HepG2 (cell line): ENCODE measurements around the gene RALBP1. TPM values are rescaled to one million over a fixed set of nuclear protein-coding genes. Genes with fewer than 3 reads are reported as not detected.

ENCODE experiments used
- DNMT1 ChIP-seq: sonication (generic); formaldehyde crosslinking; IDR thresholded peaks from 2 replicates; pipeline ENCODE4 v1.5.1; 2020; ENCODE audit warnings: mild to moderate bottlenecking, missing genetic modification reagents
- FOXO1 ChIP-seq: sonication (generic); formaldehyde crosslinking; IDR thresholded peaks from 2 replicates; pipeline ENCODE4 v1.4.0; 2020; ENCODE audit warnings: missing genetic modification reagents
- KAT8 ChIP-seq: IDR thresholded peaks from 2 replicates; pipeline ENCODE4 v1.6.1; 2016; ENCODE audit warnings: missing genetic modification reagents, missing compliant biosample characterization
- MED1 ChIP-seq: sonication (generic); formaldehyde crosslinking; IDR thresholded peaks from 2 replicates; pipeline ENCODE4 v1.4.0; 2020; ENCODE audit warnings: missing genetic modification reagents
- MIER3 ChIP-seq: IDR thresholded peaks from 2 replicates; pipeline ENCODE4 v1.6.1; 2016; ENCODE audit warnings: missing compliant biosample characterization, borderline replicate concordance
- NCOA5 ChIP-seq: sonication (generic); formaldehyde crosslinking; IDR thresholded peaks from 2 replicates; pipeline ENCODE4 v1.4.0; 2020; ENCODE audit warnings: missing genetic modification reagents
- RBFOX2 ChIP-seq: fragments of 200-400 bp; formaldehyde crosslinking; IDR thresholded peaks from 2 replicates; pipeline ENCODE4 v1.6.1; 2017; ENCODE audit warnings: low read depth, mild to moderate bottlenecking, low read length
- SNAPC4 ChIP-seq: sonication (generic); formaldehyde crosslinking; IDR thresholded peaks from 2 replicates; pipeline ENCODE4 v1.4.0; 2020; ENCODE audit warnings: mild to moderate bottlenecking, missing genetic modification reagents
- SPEN ChIP-seq: sonication (generic); formaldehyde crosslinking; IDR thresholded peaks from 2 replicates; pipeline ENCODE4 v1.5.1; 2020; ENCODE audit warnings: low read depth, mild to moderate bottlenecking, missing genetic modification reagents
- YY1 ChIP-seq: IDR thresholded peaks from 2 replicates; pipeline ENCODE4 v1.6.1; 2011; ENCODE audit warnings: low read length, low read depth, moderate library complexity, mild to moderate bottlenecking; ENCODE audit not compliant: insufficient read depth, insufficient replicate concordance
- ZC3H13 ChIP-seq: sonication (generic); formaldehyde crosslinking; IDR thresholded peaks from 2 replicates; pipeline ENCODE4 v1.8.1; 2023; ENCODE audit warnings: mild to moderate bottlenecking, missing genetic modification reagents, moderate library complexity
- ZNF263 ChIP-seq: sonication (generic); formaldehyde crosslinking; IDR thresholded peaks from 2 replicates; pipeline ENCODE4 v1.4.0; 2020; ENCODE audit warnings: missing genetic modification reagents
- ZNF44 ChIP-seq: sonication (generic); formaldehyde crosslinking; IDR thresholded peaks from 2 replicates; pipeline ENCODE4 v1.5.1; 2020; ENCODE audit warnings: mild to moderate bottlenecking, missing genetic modification reagents
- ZNF546 ChIP-seq: sonication (generic); formaldehyde crosslinking; conservative IDR thresholded peaks from 2 replicates; pipeline ENCODE4 v1.8.1; 2023; ENCODE audit warnings: mild to moderate bottlenecking, missing genetic modification reagents
- ZNF670 ChIP-seq: sonication (generic); formaldehyde crosslinking; IDR thresholded peaks from 2 replicates; pipeline ENCODE4 v1.8.0; 2022; ENCODE audit warnings: mild to moderate bottlenecking, missing genetic modification reagents, borderline replicate concordance
- ZNF75D ChIP-seq: sonication (generic); formaldehyde crosslinking; IDR thresholded peaks from 2 replicates; pipeline ENCODE4 v1.8.1; 2023; ENCODE audit warnings: missing genetic modification reagents, mild to moderate bottlenecking, borderline replicate concordance
- ZNF883 ChIP-seq: sonication (generic); formaldehyde crosslinking; IDR thresholded peaks from 2 replicates; pipeline ENCODE4 v1.5.1; 2020; ENCODE audit warnings: mild to moderate bottlenecking, missing genetic modification reagents; ENCODE audit errors: not compliant biosample characterization
- ZSCAN9 ChIP-seq: IDR thresholded peaks from 2 replicates; pipeline ENCODE4 v1.6.1; 2016; ENCODE audit warnings: borderline replicate concordance
- polyA plus RNA-seq, 8 experiments: library from polyadenylated mRNA; depleted of rRNA in 3 of 8; stranded (reverse) in 7 of 8; unstranded in 1 of 8; fragments of >200 nt; fragmentation: Illumina TruSeq in 4 of 8; extraction: Trizol in 4 of 8; gene quantifications; 2 replicates each; pipeline versions ENCODE4 v1.2.1 to v1.2.3, GENCODE V29; 2011 to 2016; ENCODE audit warnings: low read depth in 4 of 8, missing spikeins in 1 of 8, mixed read lengths in 1 of 8; ENCODE audit not compliant: insufficient read depth in 1 of 8
- total RNA-seq, 5 experiments: library from RNA; depleted of rRNA; stranded (reverse); fragments of >200 nt; fragmentation: Illumina TruSeq; extraction: Trizol; gene quantifications; 2 replicates each; pipeline ENCODE4 v1.2.3, GENCODE V29; 2016; ENCODE audit warnings: low read depth in 1 of 5
- TF ChIP-seq, protein P1 (sequence below): sonication (generic); formaldehyde crosslinking; IDR thresholded peaks from 2 replicates; pipeline ENCODE4 v1.4.0; 2020; ENCODE audit warnings: missing genetic modification reagents
- TF ChIP-seq, protein P2 (sequence below): sonication (generic); formaldehyde crosslinking; IDR thresholded peaks from 2 replicates; pipeline ENCODE4 v1.9.0; 2021; ENCODE audit warnings: missing genetic modification reagents, mild to moderate bottlenecking, borderline replicate concordance
- TF ChIP-seq, protein P3 (sequence below): sonication (generic); formaldehyde crosslinking; IDR thresholded peaks from 2 replicates; pipeline ENCODE4 v1.5.0; 2020; ENCODE audit warnings: missing genetic modification reagents, mild to moderate bottlenecking, borderline replicate concordance

Gene RALBP1
- total and polyA plus RNA-seq, 2 of the 13 experiments (the other 11 are each of a cell fraction or from before 2014, with no cell fraction given) = 24.5 to 33.1 TPM

- TF ChIP-seq RBFOX2 (peak; percentile 96), ZNF263 (CRISPR knock-in tag) (peak; percentile 26; the same call in 1 of the 2 replicates), ZNF670 (no peak; the same call in 1 of the 2 replicates), MIER3 (peak; percentile 22; the same call in 1 of the 2 replicates), ZNF883 (peak; percentile 62), ZNF75D (CRISPR knock-in tag) (no peak), ZNF546 (CRISPR knock-in tag) (0 out of 2 replicates have a peak, but pooled peaks have one; percentile 17), KAT8 (CRISPR knock-in tag) (peak; percentile 55; the same call in 1 of the 2 replicates), FOXO1 (CRISPR knock-in tag) (peak; percentile 76), ZC3H13 (CRISPR knock-in tag) (peak; percentile 78; the same call in 1 of the 2 replicates), NCOA5 (CRISPR knock-in tag) (no peak), DNMT1 (CRISPR knock-in tag) (no peak), SNAPC4 (peak; percentile 65), SPEN (CRISPR knock-in tag) (peak; percentile 82), ZSCAN9 (0 out of 2 replicates have a peak, but pooled peaks have one; percentile 23), MED1 (CRISPR knock-in tag) (peak; percentile 9; the same call in 1 of the 2 replicates), ZNF44 (CRISPR knock-in tag) (no peak), YY1 (peak; percentile 44)
- TF ChIP-seq, protein P1, sequence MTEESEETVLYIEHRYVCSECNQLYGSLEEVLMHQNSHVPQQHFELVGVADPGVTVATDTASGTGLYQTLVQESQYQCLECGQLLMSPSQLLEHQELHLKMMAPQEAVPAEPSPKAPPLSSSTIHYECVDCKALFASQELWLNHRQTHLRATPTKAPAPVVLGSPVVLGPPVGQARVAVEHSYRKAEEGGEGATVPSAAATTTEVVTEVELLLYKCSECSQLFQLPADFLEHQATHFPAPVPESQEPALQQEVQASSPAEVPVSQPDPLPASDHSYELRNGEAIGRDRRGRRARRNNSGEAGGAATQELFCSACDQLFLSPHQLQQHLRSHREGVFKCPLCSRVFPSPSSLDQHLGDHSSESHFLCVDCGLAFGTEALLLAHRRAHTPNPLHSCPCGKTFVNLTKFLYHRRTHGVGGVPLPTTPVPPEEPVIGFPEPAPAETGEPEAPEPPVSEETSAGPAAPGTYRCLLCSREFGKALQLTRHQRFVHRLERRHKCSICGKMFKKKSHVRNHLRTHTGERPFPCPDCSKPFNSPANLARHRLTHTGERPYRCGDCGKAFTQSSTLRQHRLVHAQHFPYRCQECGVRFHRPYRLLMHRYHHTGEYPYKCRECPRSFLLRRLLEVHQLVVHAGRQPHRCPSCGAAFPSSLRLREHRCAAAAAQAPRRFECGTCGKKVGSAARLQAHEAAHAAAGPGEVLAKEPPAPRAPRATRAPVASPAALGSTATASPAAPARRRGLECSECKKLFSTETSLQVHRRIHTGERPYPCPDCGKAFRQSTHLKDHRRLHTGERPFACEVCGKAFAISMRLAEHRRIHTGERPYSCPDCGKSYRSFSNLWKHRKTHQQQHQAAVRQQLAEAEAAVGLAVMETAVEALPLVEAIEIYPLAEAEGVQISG (CRISPR knock-in tag) = peak; percentile 64
- TF ChIP-seq, protein P2, sequence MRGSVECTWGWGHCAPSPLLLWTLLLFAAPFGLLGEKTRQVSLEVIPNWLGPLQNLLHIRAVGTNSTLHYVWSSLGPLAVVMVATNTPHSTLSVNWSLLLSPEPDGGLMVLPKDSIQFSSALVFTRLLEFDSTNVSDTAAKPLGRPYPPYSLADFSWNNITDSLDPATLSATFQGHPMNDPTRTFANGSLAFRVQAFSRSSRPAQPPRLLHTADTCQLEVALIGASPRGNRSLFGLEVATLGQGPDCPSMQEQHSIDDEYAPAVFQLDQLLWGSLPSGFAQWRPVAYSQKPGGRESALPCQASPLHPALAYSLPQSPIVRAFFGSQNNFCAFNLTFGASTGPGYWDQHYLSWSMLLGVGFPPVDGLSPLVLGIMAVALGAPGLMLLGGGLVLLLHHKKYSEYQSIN = no peak
- TF ChIP-seq, protein P3, sequence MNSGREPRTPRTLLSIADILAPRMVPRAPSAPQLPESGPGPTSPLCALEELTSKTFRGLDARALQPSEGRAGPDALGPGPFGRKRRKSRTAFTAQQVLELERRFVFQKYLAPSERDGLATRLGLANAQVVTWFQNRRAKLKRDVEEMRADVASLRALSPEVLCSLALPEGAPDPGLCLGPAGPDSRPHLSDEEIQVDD = 0 out of 2 replicates have a peak, but pooled peaks have one; percentile 80
These were observed at the start of gene RALBP1 (continued) for GRCh38 chr18:9474983-9475642.
